Esophagus (tissue), 2 donors: Measurements from ENCODE around the gene ACTRT2. TPM values are rescaled to one million over a fixed set of nuclear protein-coding genes. Genes with fewer than 3 reads are reported as not detected.

Experiments used
- H3K27ac ChIP-seq, 2 donors: one replicate each; pipeline ENCODE4 v1.5.1; 2013; ENCODE audit warnings: low read depth in 2 of 2, mild to moderate bottlenecking in 2 of 2, inconsistent platforms in 1 of 2, low read length in 1 of 2, moderate library complexity in 1 of 2
- H3K27me3 ChIP-seq, 2 donors: one replicate each; pipeline ENCODE4 v1.6.1; 2013; ENCODE audit warnings: low read length in 2 of 2, control low read depth in 1 of 2, mild to moderate bottlenecking in 1 of 2; ENCODE audit not compliant: insufficient read depth in 2 of 2, control insufficient read depth in 1 of 2
- H3K36me3 ChIP-seq, 2 donors: one replicate each; pipeline ENCODE4 v1.6.1; 2013; ENCODE audit warnings: low read length in 1 of 2; ENCODE audit not compliant: control insufficient read depth in 2 of 2, insufficient read depth in 2 of 2
- H3K4me1 ChIP-seq, 2 donors: one replicate each; pipeline ENCODE4 v1.6.1; 2013; ENCODE audit warnings: low read length in 1 of 2; ENCODE audit not compliant: control insufficient read depth in 2 of 2, insufficient read depth in 2 of 2
- H3K4me3 ChIP-seq, 2 donors: one replicate each; pipeline ENCODE4 v1.5.1; 2013; ENCODE audit warnings: low read length in 2 of 2, mild to moderate bottlenecking in 2 of 2, low read depth in 1 of 2, moderate library complexity in 1 of 2
- H3K9me3 ChIP-seq, 2 donors: one replicate each; pipeline ENCODE4 v1.6.1; 2013; ENCODE audit warnings: mild to moderate bottlenecking in 2 of 2, low read depth in 1 of 2, low read length in 1 of 2, moderate library complexity in 1 of 2; ENCODE audit not compliant: control insufficient read depth in 2 of 2, insufficient read depth in 1 of 2
- WGBS, 2 donors: extraction: QIAGEN DNeasy Blood & Tissue Kit; methylation state at CpG; one replicate each; pipeline ENCODE4 v1.1.7; 2013; 5-methylcytosine and 5-hydroxymethylcytosine counted together
- polyA plus RNA-seq, 2 donors: library from polyadenylated mRNA; stranded (reverse); fragments of 200-250 nt; gene quantifications; one replicate each; pipeline ENCODE4 v1.2.3, GENCODE V29; 2013
- donor health status: healthy with polysubstance abuse.
- donor health status: Bipolar disorder and iron deficiency.

ACTRT2 gene
- polyA plus RNA-seq, 2 donors = not detected

- Histone ChIP-seq H3K27me3 (peaks cover 0 to 3% of the 10 kb centered on the region in 2 donors), H3K9me3 (no peaks in the 10 kb centered on the region), H3K4me3 (no peak overlapping the region), H3K4me1 (no peaks in the 10 kb centered on the region), H3K27ac (no peak overlapping the region), H3K36me3 (no peaks in the 10 kb centered on the region)
- WGBS, 2 donors = 81 to 82% methylated on average over 22 of the region's 22 CpGs
Measured at GRCh38 chr1:3030663-3031381, 9.6 kb downstream of the ACTRT2 start.

GRCh38 chr1:3031401-3032221 lies 10.3 kb downstream of the ACTRT2 start:
- Histone ChIP-seq H3K27ac (no peak overlapping the region), H3K36me3 (no peaks in the 10 kb centered on the region), H3K9me3 (no peaks in the 10 kb centered on the region), H3K27me3 (peaks cover 0 to 3% of the 10 kb centered on the region in 2 donors), H3K4me3 (no peak overlapping the region), H3K4me1 (no peaks in the 10 kb centered on the region)
- WGBS, 2 donors = 70 to 75% methylated on average over 35 of the region's 35 CpGs

- Histone ChIP-seq H3K27me3 (peaks cover 0 to 3% of the 10 kb centered on the region in 2 donors), H3K9me3 (no peaks in the 10 kb centered on the region), H3K4me1 (no peaks in the 10 kb centered on the region), H3K4me3 (no peak overlapping the region), H3K36me3 (no peaks in the 10 kb centered on the region), H3K27ac (no peak overlapping the region)
- WGBS, 2 donors = 81 to 83% methylated on average over 21 of the region's 21 CpGs
Measured at GRCh38 chr1:3032371-3033039, 11.2 kb downstream of the ACTRT2 start.

GRCh38 chr1:3033040-3033789 lies 11.9 kb downstream of the ACTRT2 start:
- H3K36me3 ChIP-seq = no peaks in the 10 kb centered on the region
- H3K4me1 ChIP-seq = no peaks in the 10 kb centered on the region
- no peak overlapping the region for H3K27ac ChIP-seq
- no peaks in the 10 kb centered on the region for H3K9me3 ChIP-seq
- WGBS, 2 donors = 69 to 76% methylated on average over 25 of the region's 25 CpGs
- H3K27me3 ChIP-seq = peaks cover 0 to 3% of the 10 kb centered on the region in 2 donors
- no peak overlapping the region for H3K4me3 ChIP-seq

GRCh38 chr1:3033790-3034090 lies 12.5 kb downstream of the ACTRT2 start:
- no peaks in the 10 kb centered on the region for H3K9me3 ChIP-seq
- 56 to 58% methylated on average over 4 of the region's 4 CpGs for WGBS, 2 donors
- no peaks in the 10 kb centered on the region for H3K27me3 ChIP-seq
- no peaks in the 10 kb centered on the region for H3K36me3 ChIP-seq
- no peak overlapping the region for H3K4me3 ChIP-seq
- no peak overlapping the region for H3K27ac ChIP-seq
- H3K4me1 ChIP-seq = no peaks in the 10 kb centered on the region

- 78 to 79% methylated on average over 7 of the region's 7 CpGs for WGBS, 2 donors
- no peaks in the 10 kb centered on the region for H3K9me3 ChIP-seq
- H3K27ac ChIP-seq = no peak overlapping the region
- H3K4me3 ChIP-seq = no peak overlapping the region
- no peaks in the 10 kb centered on the region for H3K27me3 ChIP-seq
- no peaks in the 10 kb centered on the region for H3K36me3 ChIP-seq
- H3K4me1 ChIP-seq = peaks cover 0 to 3% of the 10 kb centered on the region in 2 donors
Measured at GRCh38 chr1:3034162-3034561, 12.9 kb downstream of the ACTRT2 start.

- Histone ChIP-seq H3K27ac (no peak overlapping the region), H3K4me1 (peaks cover 0 to 3% of the 10 kb centered on the region in 2 donors), H3K4me3 (no peak overlapping the region), H3K9me3 (no peaks in the 10 kb centered on the region), H3K27me3 (no peaks in the 10 kb centered on the region), H3K36me3 (no peaks in the 10 kb centered on the region)
- 73 to 78% methylated on average over 14 of the region's 14 CpGs for WGBS, 2 donors
Measured at GRCh38 chr1:3034728-3035562, 13.7 kb downstream of the ACTRT2 start.

- no peaks in the 10 kb centered on the region for H3K27me3 ChIP-seq
Measured at GRCh38 chr1:3035563-3036446, 14.5 kb downstream of the ACTRT2 start.

More at GRCh38 chr1:3035563-3036446, 14.5 kb downstream of the ACTRT2 start:
- H3K4me1 ChIP-seq = peaks cover 0 to 3% of the 10 kb centered on the region in 2 donors
- WGBS, 2 donors = 69 to 75% methylated on average over 19 of the region's 19 CpGs
- H3K4me3 ChIP-seq = no peak overlapping the region
- no peaks in the 10 kb centered on the region for H3K9me3 ChIP-seq
- no peak overlapping the region for H3K27ac ChIP-seq
- H3K36me3 ChIP-seq = no peaks in the 10 kb centered on the region
